GM19193 (cell line): ENCODE data around the gene KRT32.

Source experiments
- POLR2A ChIP-seq: IDR thresholded peaks from 4 replicates; pipeline ENCODE4 v1.6.1; 2011; ENCODE audit not compliant: insufficient read depth, insufficient read length; ENCODE audit errors: extremely low read depth

KRT32 gene

GRCh38 chr17:41433586-41433985 lies 33.6 kb downstream of the KRT32 start:
- TF ChIP-seq POLR2A, result no peak

DNA sequence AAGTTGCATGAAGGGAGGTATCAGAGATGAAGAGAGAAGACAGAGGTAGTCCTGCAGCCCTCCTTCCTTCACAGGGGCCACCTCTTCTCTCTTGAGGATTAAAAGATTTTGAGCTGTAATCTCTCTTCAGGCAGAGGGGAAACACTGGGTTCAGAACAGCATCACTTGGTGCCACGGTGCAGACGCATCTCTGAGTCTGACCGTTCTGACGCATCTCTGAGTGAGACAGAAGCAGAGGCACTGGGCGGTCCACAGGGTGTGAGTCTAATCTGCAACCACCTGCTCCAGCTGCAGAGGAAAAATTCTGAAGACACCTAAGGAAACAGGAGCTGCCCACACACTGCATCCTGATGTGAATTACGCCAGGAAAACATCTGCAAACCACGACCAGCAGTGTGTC lies 37.5 kb downstream of the KRT32 start:
- TF ChIP-seq POLR2A, result no peak

DNA sequence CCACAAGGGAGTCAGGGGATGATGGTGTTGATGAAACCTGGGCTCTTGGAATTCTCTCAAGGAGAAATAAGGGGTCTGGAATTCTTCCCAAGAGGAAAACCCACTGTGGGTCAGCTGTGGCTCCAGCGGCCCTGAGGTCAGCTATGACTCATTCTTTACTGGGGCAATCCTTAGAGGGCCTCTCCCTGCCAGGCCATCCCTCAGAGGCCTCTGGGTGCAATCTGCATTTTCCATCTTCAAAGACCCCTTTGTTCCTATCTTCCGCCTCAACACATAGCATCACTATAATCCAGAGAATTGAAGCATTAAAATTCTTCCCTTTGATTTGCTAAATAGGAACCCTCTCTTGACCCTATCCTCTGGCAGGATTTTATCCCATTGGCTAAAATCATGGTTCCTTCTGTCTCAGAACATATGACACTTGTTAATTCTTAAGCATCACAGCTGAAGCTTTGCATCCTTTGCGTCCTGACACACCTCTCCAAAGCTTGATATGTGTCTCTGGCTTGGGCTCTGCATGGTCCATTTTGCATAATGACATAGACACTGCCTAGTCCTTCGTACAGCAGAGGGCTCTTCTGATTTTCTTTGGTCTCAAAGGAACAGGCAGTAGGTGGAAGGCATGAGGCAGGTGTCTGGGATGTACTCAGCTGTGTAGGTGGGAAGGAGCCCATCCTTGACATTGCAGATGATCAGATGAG lies 38.4 kb downstream of the KRT32 start:
- TF ChIP-seq POLR2A, result no peak

DNA sequence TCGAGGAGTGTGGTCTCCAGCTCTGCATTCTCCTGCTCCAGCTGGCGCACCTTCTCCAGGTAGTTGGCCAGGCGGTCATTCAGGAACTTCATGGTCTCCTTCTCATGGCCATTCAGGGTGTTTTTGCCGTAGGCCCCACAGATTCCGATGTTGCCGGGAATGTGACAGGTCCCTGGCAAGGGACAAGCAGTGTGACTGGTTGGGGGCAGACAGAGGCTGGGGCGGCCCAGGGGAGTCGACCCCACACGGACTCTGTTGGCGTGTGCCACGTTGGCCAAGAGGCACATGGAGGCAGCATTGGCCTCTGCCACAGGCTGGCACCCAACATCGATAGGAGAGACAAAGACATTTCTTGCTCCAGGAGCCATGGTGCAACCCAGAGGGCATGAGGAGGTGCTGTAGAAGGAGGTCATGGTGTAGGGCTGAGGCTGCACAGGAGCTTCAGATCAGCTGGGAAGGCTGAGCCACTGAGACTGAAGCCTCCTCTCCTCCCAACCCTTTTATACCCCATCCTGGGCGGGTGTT lies 43.0 kb downstream of the KRT32 start, which contains the start of gene KRT37:
TSS of gene KRT37 (minus strand) at position 475 of the 525 bp plus-strand sequence. CDS start at position 413, 62 bp downstream.
- no peak for TF ChIP-seq POLR2A

DNA sequence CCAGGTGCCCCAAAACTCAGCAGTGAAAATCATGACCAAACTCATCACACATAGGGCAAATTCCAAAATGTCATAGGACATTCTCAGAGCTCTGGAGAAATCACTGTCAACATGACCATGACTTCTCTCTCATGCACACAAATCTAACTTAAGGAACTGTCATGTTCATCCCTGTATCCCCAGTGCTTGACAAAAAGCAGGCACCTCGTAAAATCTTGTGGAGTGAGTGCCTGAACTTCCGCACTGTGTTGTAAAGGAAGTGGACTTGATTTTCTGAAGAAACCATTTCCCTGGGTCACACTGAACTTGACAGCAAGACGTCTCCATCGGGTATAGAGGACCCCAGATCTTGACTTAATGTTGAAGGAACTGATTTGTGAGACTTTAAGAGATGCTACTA lies 45.6 kb downstream of the KRT32 start:
- no peak for TF ChIP-seq POLR2A

DNA sequence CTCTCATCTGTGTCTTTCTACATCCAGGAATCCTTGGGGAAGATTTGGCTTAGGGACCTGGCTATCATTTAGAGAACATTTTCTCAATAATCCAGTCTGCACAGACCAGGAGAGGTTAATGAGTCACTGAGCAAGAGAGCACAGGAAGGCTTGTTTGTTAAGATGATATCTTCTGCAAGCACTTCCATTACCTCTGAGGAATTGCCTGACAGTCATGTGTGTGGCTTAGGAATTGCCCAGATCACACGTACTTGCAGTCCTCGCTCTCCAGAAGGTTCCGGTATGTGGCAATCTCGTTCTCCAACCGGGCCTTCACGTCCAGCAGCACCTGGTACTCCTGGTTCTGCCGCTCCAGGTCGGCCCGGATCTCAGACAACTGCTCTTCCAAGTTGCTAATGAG lies 46.1 kb downstream of the KRT32 start:
- no peak for TF ChIP-seq POLR2A

- TF ChIP-seq POLR2A, result no peak
These were observed 47.1 kb downstream of the KRT32 start for GRCh38 chr17:41420134-41420533.

DNA sequence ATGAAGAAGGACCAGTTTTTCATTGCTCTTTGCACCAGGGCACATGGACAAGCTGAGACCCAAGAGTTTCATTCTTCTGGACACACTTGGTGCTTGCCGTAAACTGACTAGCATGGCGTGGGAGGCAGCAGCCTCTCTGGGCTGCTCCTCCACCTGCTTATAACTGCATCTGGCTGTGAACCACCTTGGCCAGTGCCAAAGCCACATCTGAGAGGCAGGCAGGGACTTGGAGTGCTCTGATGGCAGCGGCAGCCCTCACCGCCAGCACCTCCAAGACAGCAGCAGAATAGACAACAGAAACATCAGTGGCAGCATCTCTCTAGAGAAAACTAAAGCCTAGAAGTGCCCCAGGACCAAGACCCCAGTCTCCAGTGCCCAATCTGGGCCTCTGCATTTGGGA lies 47.5 kb downstream of the KRT32 start:
- no peak for TF ChIP-seq POLR2A

DNA sequence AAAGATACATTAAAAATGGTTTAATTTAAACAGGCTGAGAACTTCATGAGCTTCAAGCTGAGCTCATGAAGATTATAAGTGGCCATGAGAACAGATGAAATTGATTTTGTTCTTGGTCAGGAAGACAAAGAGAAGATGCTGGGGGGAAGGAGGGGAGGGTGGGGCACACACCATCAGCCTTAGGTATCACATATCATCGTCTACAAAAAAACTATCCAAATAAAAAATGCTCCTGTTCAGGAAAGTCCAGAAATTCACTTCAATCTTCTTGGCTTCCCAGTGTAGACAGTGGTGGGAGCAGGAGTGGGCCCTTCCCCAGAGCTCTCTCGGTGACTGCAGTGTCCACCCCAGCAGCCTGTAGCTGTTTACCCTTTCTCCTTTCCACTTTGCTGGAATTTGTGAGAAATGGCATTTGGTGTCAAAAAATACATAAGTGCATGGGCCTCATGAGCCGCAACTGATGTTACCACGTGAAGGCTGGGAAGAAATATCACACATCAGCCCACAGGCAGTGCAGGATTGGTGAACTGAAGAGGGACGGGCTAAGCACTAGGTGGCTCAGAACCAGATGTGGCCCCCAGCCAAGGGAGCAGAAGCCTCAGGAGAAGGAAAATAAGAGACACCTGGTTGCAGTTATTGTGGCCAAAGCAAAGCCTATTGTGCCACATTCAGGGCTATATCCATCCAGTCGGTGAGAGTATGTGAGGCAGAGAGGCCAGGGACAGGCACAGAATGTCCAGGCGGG lies 48.9 kb downstream of the KRT32 start:
- TF ChIP-seq POLR2A, result no peak

- no peak for TF ChIP-seq POLR2A
These were observed 49.6 kb downstream of the KRT32 start for GRCh38 chr17:41417576-41418015.

DNA sequence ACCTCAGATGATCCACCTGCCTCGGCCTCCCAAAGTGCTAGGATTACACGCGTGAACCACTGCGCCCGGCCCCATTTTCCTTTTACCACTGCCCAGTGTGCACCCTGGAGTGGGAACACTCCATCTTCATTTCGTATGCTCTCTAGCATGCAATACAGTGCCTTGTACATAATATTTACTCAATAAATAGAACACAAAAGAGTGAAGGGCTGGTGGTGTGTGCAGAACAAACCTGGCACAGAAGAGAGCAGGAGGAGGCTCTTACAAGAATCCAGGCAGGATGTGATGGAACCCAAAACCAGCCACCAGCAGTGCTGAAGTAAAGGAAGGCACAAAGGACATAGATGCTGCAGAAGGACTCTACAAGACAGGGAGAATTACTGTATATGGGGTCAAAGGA lies 50.1 kb downstream of the KRT32 start:
- TF ChIP-seq POLR2A, result no peak

- no peak for TF ChIP-seq POLR2A
These were observed 50.7 kb downstream of the KRT32 start for GRCh38 chr17:41416479-41416878.

DNA sequence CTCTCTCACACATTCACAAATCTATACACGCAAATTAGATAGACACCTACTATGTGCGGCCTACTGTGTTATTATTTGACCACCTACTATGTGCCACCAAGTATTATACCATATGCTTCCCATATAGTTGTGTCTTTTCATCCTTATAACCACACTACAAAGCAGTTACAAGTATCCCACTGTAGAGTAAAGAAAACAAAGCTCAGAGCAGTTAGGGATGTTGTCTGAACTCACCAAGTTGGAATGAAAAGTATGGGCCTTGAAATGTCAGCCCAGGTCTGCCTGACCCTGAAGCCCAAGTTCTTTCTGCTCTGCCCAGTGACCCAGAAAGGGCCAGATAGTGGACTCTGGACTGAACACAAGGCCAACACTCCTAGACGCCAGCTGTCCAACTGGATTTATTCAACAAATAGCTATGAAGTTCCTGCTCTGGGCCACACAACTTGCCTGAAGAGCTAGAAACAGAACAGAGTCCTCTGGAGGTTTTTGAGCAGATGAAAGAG lies 51.3 kb downstream of the KRT32 start:
- TF ChIP-seq POLR2A, result no peak

GRCh38 chr17:41415411-41415810 lies 51.8 kb downstream of the KRT32 start:
- no peak for TF ChIP-seq POLR2A

DNA sequence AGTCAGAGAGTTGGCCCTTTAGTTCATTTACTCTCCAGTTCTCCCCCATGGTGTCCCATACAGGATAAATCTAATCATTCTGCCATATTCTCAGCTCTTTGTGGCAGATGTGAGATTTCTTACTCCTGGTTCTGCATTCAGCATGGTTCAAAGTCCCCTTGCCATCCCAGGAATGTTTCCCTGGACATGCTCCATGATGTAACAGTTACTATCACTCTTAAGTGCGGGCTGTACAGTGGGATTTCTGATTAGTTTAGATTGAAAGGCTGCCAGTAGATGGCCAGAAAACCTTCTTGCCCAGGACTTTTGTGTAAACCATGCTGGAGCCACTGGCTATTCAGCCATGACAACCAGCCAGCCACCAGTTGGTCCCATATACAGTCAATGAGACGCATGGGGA lies 53.2 kb downstream of the KRT32 start:
- no peak for TF ChIP-seq POLR2A
